SK-N-SH (cell line): ENCODE results near the gene CHCHD3.

Experiments used
- CHD2 ChIP-seq: fragments of 150-350 bp; IDR thresholded peaks from 2 replicates; pipeline ENCODE4 v1.6.1; 2018; ENCODE audit warnings: low read length; ENCODE audit not compliant: partially characterized antibody
- CTCF ChIP-seq: fragments of 200-600 bp; sonication (generic); IDR thresholded peaks from 2 replicates; pipeline ENCODE4 v1.6.1; 2017; ENCODE audit warnings: antibody characterized with exemption, mild to moderate bottlenecking, moderate library complexity
- EP300 ChIP-seq, 2 experiments: IDR thresholded peaks; 2 replicates each; pipeline versions ENCODE4 v1.4.0 to v1.6.1; 2012; ENCODE audit warnings: borderline replicate concordance in 1 of 2, low read depth in 1 of 2, low read length in 1 of 2
- MAX ChIP-seq: IDR thresholded peaks from 2 replicates; pipeline ENCODE4 v1.4.0; 2012; ENCODE audit warnings: low read depth

GRCh38 chr7:133056370-133057238 is 25.3 kb downstream of the CHCHD3 start:
- TF ChIP-seq MAX, result no peak
- TF ChIP-seq CHD2, result no peak
- no peak for TF ChIP-seq CTCF
- no peak for TF ChIP-seq EP300 (IDR thresholded peaks at IDR 0.05; ENCODE audit: borderline replicate concordance in 1 of 2, low read depth in 1 of 2, low read length in 1 of 2)
